HepG2 (cell line): ENCODE data around the gene CXXC5. TPM values are rescaled to one million over a fixed set of nuclear protein-coding genes. Genes with fewer than 3 reads are reported as not detected.

Experiments
- ATF7-NPFF ChIP-seq: sonication (generic); formaldehyde crosslinking; IDR thresholded peaks from 2 replicates; pipeline ENCODE4 v1.8.1; 2023; ENCODE audit warnings: mild to moderate bottlenecking, low read depth, missing genetic modification reagents, moderate library complexity
- MAFG ChIP-seq: sonication (generic); formaldehyde crosslinking; IDR thresholded peaks from 2 replicates; pipeline ENCODE4 v1.5.1; 2020; ENCODE audit warnings: mild to moderate bottlenecking, missing genetic modification reagents
- MIER2 ChIP-seq: IDR thresholded peaks from 2 replicates; pipeline ENCODE4 v1.6.1; 2016; ENCODE audit warnings: missing biosample characterization, missing genetic modification reagents
- NFIB ChIP-seq: sonication (generic); formaldehyde crosslinking; IDR thresholded peaks from 2 replicates; pipeline ENCODE4 v1.9.0; 2021; ENCODE audit warnings: missing genetic modification reagents, mild to moderate bottlenecking, borderline replicate concordance
- PITX1 ChIP-seq: sonication (generic); formaldehyde crosslinking; IDR thresholded peaks from 2 replicates; pipeline ENCODE4 v1.5.1; 2020; ENCODE audit warnings: mild to moderate bottlenecking, missing genetic modification reagents
- POLR2AphosphoS2 ChIP-seq: IDR thresholded peaks from 2 replicates; pipeline ENCODE4 v1.6.1; 2011; ENCODE audit warnings: low read depth, low read length, improper control_type of control experiment
- ZBTB10 ChIP-seq: sonication (generic); formaldehyde crosslinking; IDR thresholded peaks from 2 replicates; pipeline ENCODE4 v1.4.0; 2020; ENCODE audit warnings: missing genetic modification reagents, borderline replicate concordance
- ZNF879 ChIP-seq: sonication (generic); formaldehyde crosslinking; IDR thresholded peaks from 2 replicates; pipeline ENCODE4 v1.8.1; 2023; ENCODE audit warnings: missing genetic modification reagents
- polyA plus RNA-seq, 8 experiments: library from polyadenylated mRNA; depleted of rRNA in 3 of 8; stranded (reverse) in 7 of 8; unstranded in 1 of 8; fragments of >200 nt; fragmentation: Illumina TruSeq in 4 of 8; extraction: Trizol in 4 of 8; gene quantifications; 2 replicates each; pipeline versions ENCODE4 v1.2.1 to v1.2.3, GENCODE V29; 2011 to 2016; ENCODE audit warnings: low read depth in 4 of 8, missing spikeins in 1 of 8, mixed read lengths in 1 of 8; ENCODE audit not compliant: insufficient read depth in 1 of 8
- total RNA-seq, 5 experiments: library from RNA; depleted of rRNA; stranded (reverse); fragments of >200 nt; fragmentation: Illumina TruSeq; extraction: Trizol; gene quantifications; 2 replicates each; pipeline ENCODE4 v1.2.3, GENCODE V29; 2016; ENCODE audit warnings: low read depth in 1 of 5
- TF ChIP-seq, protein P1 (sequence below): sonication (generic); formaldehyde crosslinking; IDR thresholded peaks from 2 replicates; pipeline ENCODE4 v1.4.0; 2020; ENCODE audit warnings: mild to moderate bottlenecking, missing genetic modification reagents, borderline replicate concordance

CXXC5 gene
- total and polyA plus RNA-seq, 2 of the 13 experiments (the other 11 are each of a cell fraction or from before 2014, with no cell fraction given) = 32.3 to 33.0 TPM

DNA sequence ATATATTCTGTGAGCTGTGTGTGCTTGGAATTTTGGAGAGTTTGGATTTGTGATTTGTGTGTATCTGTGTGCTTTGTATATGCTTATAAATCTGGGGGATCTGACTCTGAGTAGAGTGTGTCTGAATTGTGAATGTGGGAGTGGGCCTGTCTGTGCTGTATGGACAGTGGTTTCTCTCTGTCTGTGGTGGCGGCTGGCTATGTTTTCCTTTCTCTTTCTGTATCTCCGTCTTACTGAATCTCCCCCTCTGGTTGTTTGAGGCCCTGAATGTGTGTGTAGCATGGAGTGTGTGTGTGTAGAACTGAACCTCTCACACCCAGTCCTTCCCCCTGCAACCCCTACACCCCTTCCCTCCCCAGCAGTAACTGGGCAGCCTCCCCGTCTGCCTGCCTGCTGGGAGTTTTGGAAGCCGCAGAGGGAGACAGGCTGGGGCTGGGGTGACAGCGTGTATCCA is 4.7 kb downstream of the CXXC5 start (continued):
- TF ChIP-seq, protein P1, sequence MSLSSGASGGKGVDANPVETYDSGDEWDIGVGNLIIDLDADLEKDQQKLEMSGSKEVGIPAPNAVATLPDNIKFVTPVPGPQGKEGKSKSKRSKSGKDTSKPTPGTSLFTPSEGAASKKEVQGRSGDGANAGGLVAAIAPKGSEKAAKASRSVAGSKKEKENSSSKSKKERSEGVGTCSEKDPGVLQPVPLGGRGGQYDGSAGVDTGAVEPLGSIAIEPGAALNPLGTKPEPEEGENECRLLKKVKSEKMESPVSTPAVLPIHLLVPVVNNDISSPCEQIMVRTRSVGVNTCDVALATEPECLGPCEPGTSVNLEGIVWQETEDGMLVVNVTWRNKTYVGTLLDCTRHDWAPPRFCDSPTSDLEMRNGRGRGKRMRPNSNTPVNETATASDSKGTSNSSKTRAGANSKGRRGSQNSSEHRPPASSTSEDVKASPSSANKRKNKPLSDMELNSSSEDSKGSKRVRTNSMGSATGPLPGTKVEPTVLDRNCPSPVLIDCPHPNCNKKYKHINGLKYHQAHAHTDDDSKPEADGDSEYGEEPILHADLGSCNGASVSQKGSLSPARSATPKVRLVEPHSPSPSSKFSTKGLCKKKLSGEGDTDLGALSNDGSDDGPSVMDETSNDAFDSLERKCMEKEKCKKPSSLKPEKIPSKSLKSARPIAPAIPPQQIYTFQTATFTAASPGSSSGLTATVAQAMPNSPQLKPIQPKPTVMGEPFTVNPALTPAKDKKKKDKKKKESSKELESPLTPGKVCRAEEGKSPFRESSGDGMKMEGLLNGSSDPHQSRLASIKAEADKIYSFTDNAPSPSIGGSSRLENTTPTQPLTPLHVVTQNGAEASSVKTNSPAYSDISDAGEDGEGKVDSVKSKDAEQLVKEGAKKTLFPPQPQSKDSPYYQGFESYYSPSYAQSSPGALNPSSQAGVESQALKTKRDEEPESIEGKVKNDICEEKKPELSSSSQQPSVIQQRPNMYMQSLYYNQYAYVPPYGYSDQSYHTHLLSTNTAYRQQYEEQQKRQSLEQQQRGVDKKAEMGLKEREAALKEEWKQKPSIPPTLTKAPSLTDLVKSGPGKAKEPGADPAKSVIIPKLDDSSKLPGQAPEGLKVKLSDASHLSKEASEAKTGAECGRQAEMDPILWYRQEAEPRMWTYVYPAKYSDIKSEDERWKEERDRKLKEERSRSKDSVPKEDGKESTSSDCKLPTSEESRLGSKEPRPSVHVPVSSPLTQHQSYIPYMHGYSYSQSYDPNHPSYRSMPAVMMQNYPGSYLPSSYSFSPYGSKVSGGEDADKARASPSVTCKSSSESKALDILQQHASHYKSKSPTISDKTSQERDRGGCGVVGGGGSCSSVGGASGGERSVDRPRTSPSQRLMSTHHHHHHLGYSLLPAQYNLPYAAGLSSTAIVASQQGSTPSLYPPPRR (CRISPR knock-in tag) = no peak
- no peak for TF ChIP-seq MAFG (CRISPR knock-in tag)
- TF ChIP-seq ZBTB10 = no peak
- no peak for TF ChIP-seq PITX1
- TF ChIP-seq NFIB = no peak
- TF ChIP-seq ZNF879 (CRISPR knock-in tag) = no peak
- no peak for TF ChIP-seq MIER2 (CRISPR knock-in tag)
- no peak for TF ChIP-seq ATF7-NPFF (CRISPR knock-in tag)
- TF ChIP-seq POLR2AphosphoS2 = no peak
